Kidney (tissue), 14 donors: ENCODE results near the gene DDX5. TPM values are rescaled to one million over a fixed set of nuclear protein-coding genes. Genes with fewer than 3 reads are reported as not detected.

Experiments
- DNase-seq, 5 donors: peaks; one replicate each; pipeline ENCODE4 v3.0.0-alpha.2; 2013 to 2020
- FAIRE-seq: peaks from 2 replicates; lab custom pipeline; 2012; peaks lifted over from hg19 to GRCh38; lab: Jason Lieb, UNC
- H3K27ac ChIP-seq, 2 donors: one replicate each; pipeline ENCODE4 v1.7.0; 2013; ENCODE audit warnings: low read depth in 2 of 2, low read length in 2 of 2, inconsistent platforms in 1 of 2
- H3K27me3 ChIP-seq: one replicate; pipeline ENCODE4 v1.7.1; 2013; ENCODE audit warnings: low read length, inconsistent platforms; ENCODE audit not compliant: control insufficient read depth, insufficient read depth
- H3K36me3 ChIP-seq, 3 donors: one replicate each; pipeline versions ENCODE4 v1.7.0 to v1.7.1; 2013; ENCODE audit warnings: low read length in 3 of 3, control low read depth in 1 of 3, inconsistent platforms in 1 of 3; ENCODE audit not compliant: insufficient read depth in 3 of 3, control insufficient read depth in 2 of 3
- H3K4me1 ChIP-seq, 3 donors: one replicate each; pipeline versions ENCODE4 v1.7.0 to v1.7.1; 2013; ENCODE audit warnings: low read length in 3 of 3, inconsistent platforms in 1 of 3, low read depth in 1 of 3; ENCODE audit not compliant: control insufficient read depth in 2 of 3, insufficient read depth in 2 of 3
- H3K4me3 ChIP-seq, 3 donors: one replicate each; pipeline versions ENCODE4 v1.7.0 to v1.8.1; 2013; ENCODE audit warnings: low read length in 3 of 3, control low read depth in 1 of 3, inconsistent platforms in 1 of 3
- H3K9ac ChIP-seq, 3 donors: one replicate each; pipeline versions ENCODE4 v1.7.0 to v1.7.1; 2013; ENCODE audit warnings: low read length in 3 of 3, control low read depth in 1 of 3, inconsistent platforms in 1 of 3
- H3K9me3 ChIP-seq, 3 donors: one replicate each; pipeline versions ENCODE4 v1.7.0 to v1.7.1; 2013; ENCODE audit warnings: low read length in 3 of 3, control low read depth in 1 of 3, inconsistent platforms in 1 of 3; ENCODE audit not compliant: control insufficient read depth in 2 of 3, insufficient read depth in 1 of 3
- intact Hi-C: fragments of 100-400 bp; cut with DNase I; formaldehyde crosslinking; loops from one replicate; pipeline ENCODE4 v1.11.1; 2022
- polyA plus RNA-seq: library from polyadenylated mRNA; stranded (reverse); fragments of 350-450 nt; fragmentation: Illumina TruSeq; extraction: RNeasy Lipid Tissue Mini Kit (QIAGEN cat#74804); gene quantifications from one replicate; pipeline ENCODE4 v1.2.3, GENCODE V29; 2014; ENCODE audit warnings: low read depth, low replicate concordance; ENCODE audit not compliant: insufficient read depth
- total RNA-seq: library from RNA; stranded (reverse); fragmentation: NEBNext Ultra II Directional; extraction: Animal tissue kit (Norgen Biotek cat#: 25700); gene quantifications from one replicate; pipeline ENCODE4 v1.2.1, GENCODE V29; 2021
- TF ChIP-seq, protein P1 (sequence below): IDR thresholded peaks from 3 replicates; pipeline ENCODE4 v1.5.1; 2012; ENCODE audit warnings: mild to moderate bottlenecking, moderate library complexity, borderline replicate concordance; ENCODE audit not compliant: insufficient read depth; ENCODE audit errors: extremely low read depth
- donor health status: control.
- donor health status: control.
- donor health status: control.
- donor health status: control.
- donor health status: control.
- donor health status: DM: yes; HTN: yes; CAD: no.
- donor health status: Normal renal cell carcinoma (clear cell type).

The DDX5 gene
- total and polyA plus RNA-seq, 2 donors from 2014 or later = 343 to 769 TPM

GRCh38 chr17:64459284-64459747 is 46.8 kb downstream of the DDX5 start:
- H3K9ac ChIP-seq = no peak overlapping the region
- no peak for FAIRE-seq

GRCh38 chr17:64458756-64459155 is 47.3 kb downstream of the DDX5 start:
- intact Hi-C loops = no loop called here
- H3K36me3 ChIP-seq = no peaks in the 10 kb centered on the region
- H3K9me3 ChIP-seq = no peaks in the 10 kb centered on the region
- H3K4me1 ChIP-seq = peaks cover 0 to 2% (median 0%) of the 10 kb centered on the region in 3 donors
- FAIRE-seq (no peak), DNase-seq (no peak)
- no peak overlapping the region for H3K27ac ChIP-seq
- no peak overlapping the region for H3K4me3 ChIP-seq
- TF ChIP-seq, protein P1, sequence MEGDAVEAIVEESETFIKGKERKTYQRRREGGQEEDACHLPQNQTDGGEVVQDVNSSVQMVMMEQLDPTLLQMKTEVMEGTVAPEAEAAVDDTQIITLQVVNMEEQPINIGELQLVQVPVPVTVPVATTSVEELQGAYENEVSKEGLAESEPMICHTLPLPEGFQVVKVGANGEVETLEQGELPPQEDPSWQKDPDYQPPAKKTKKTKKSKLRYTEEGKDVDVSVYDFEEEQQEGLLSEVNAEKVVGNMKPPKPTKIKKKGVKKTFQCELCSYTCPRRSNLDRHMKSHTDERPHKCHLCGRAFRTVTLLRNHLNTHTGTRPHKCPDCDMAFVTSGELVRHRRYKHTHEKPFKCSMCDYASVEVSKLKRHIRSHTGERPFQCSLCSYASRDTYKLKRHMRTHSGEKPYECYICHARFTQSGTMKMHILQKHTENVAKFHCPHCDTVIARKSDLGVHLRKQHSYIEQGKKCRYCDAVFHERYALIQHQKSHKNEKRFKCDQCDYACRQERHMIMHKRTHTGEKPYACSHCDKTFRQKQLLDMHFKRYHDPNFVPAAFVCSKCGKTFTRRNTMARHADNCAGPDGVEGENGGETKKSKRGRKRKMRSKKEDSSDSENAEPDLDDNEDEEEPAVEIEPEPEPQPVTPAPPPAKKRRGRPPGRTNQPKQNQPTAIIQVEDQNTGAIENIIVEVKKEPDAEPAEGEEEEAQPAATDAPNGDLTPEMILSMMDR = no peak
- no peaks in the 10 kb centered on the region for H3K27me3 ChIP-seq
- H3K9ac ChIP-seq = no peak overlapping the region

More at GRCh38 chr17:64459284-64459747, 46.8 kb downstream of the DDX5 start:
- intact Hi-C loops = no loop called here
- DNase-seq = peak in 1 of 5 donors; percentile 4
- H3K27me3 ChIP-seq = no peaks in the 10 kb centered on the region
- no peaks in the 10 kb centered on the region for H3K9me3 ChIP-seq
- no peaks in the 10 kb centered on the region for H3K36me3 ChIP-seq
- TF ChIP-seq, protein P1 = no peak
- no peak overlapping the region for H3K27ac ChIP-seq
- H3K4me3 ChIP-seq = no peak overlapping the region
- peaks cover 0 to 2% (median 0%) of the 10 kb centered on the region in 3 donors for H3K4me1 ChIP-seq

- H3K4me3 ChIP-seq = no peak overlapping the region
- H3K27ac ChIP-seq = no peak overlapping the region
- DNase-seq = no peak
- H3K36me3 ChIP-seq = no peaks in the 10 kb centered on the region
- no peaks in the 10 kb centered on the region for H3K9me3 ChIP-seq
- no peak overlapping the region for H3K9ac ChIP-seq
- no peak for FAIRE-seq
- H3K4me1 ChIP-seq = peaks cover 0 to 2% (median 0%) of the 10 kb centered on the region in 3 donors
- H3K27me3 ChIP-seq = no peaks in the 10 kb centered on the region
- intact Hi-C loops = no loop called here
- TF ChIP-seq, protein P1 = no peak
Observed at GRCh38 chr17:64457156-64457555, 48.9 kb downstream of the DDX5 start.
